ENCODE results near the gene DAB2.

Gene DAB2

GRCh38 chr5:39424736-39425637 lies at the start of gene DAB2:
Gene DAB2, minus strand, starts transcription at chr5:39424980. Its CDS starts 30,660 bp downstream, at chr5:39394320.
- DNase-seq (ENCODE audit: low spot score) = peak; percentile 91

- no peak for DNase-seq (ENCODE audit: low spot score)
These were observed 48.5 kb upstream of the DAB2 start for GRCh38 chr5:39473156-39473775.

DNA sequence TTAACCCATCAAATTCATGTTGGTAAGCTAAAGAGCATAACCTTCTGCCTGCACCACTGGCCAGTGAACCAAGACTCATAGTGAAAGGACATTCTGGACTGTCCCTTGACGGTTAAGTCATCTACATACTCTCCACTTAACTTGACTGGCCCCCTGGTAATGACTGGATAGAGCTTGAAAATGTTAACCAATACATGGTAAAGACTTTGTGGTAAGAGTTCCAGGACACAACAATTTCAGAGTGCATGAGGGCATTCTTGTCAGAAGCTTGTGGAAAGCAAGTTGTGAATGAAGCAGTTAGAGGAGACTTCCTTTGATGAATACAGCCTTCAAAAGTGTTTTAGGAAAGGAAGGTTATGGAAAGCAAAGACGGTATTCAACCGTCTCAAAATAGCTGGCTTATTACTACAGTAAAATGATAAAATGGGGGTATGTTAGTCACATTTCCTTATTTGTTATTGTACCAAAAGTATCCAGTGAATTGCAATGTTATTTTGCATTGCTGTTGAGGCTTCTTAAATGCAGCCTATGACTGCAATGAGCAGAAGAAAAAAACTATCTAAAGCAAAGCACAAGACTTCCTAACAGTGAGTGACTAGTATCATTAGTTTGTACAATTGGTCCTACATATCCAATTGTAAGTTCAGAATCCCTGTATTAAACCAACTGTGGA lies 47.2 kb upstream of the DAB2 start:
- DNase-seq (ENCODE audit: low spot score) = no peak

GRCh38 chr5:39470811-39471210 lies 46.0 kb upstream of the DAB2 start:
- DNase-seq (ENCODE audit: low spot score) = no peak

DNA sequence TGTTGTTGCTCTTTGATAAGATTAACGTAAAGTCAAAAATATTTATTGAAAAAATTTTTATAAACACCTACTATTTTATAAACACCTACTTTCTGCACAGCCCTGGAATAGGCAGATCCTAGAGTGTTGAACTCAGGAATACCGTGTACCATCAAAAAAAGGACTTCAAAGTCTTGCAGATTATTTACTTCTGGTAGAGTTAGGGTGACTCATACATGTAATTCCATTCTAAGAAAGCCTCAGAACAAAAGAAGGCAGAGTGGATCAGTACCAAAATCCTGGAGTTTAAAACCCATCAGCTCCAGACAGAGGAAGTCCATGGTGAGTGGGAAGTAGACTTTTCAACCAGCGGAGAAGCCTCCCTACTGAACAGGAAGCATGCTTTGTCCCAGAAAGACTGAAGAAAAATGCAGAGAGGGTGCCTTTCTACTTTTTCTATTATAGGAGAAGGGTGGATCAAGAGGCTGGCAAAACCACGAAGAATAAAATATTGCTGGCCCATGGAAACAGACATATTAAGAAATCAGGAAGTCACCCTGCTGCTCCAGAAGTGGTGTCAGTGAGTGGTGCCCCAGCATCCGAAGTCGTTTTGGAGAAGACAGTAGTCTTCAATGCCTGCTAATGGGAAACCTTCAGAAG lies 45.1 kb upstream of the DAB2 start:
- no peak for DNase-seq (ENCODE audit: low spot score)

GRCh38 chr5:39469176-39469575 lies 44.4 kb upstream of the DAB2 start:
- no peak for DNase-seq (ENCODE audit: low spot score)

GRCh38 chr5:39466846-39467245 lies 42.1 kb upstream of the DAB2 start:
- no peak for DNase-seq (ENCODE audit: low spot score)

DNA sequence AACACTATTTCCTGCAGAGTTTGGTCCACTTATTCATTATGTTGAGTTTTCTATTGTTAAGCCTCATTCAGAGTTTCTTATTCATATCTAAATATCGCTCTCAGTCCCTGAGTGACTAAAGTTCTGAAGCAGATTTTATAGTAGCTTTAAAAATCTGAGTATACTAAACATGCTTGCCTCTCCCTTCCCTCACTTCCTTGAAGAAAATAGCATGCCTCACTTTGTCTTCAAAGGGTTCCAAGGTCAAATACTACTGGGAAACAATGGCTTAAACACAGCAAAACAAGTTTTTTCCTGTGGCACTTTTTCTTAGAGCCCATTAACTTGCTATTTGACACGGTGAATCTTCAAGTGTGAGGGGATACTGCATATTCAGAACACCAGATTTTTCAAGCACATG lies 41.1 kb upstream of the DAB2 start:
- DNase-seq (ENCODE audit: low spot score) = no peak

DNA sequence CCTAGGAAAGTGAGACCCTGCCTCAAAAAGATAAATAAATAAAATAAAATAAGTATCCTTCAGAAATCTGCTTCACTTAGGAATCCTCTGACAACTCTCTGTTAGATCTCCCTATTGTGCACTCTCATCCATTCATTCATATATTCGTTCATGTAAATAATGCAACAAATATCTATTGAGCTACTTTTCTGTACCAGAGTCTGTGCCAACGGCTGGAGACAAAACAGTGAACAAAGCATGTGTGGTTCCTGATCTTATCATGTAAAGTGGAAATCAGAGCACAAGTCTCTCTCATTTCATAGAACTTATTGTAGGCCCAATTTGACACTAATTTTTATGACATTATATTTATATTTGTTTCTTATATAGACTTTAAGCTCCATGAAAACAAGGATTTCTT lies 40.3 kb upstream of the DAB2 start:
- no peak for DNase-seq (ENCODE audit: low spot score)

DNA sequence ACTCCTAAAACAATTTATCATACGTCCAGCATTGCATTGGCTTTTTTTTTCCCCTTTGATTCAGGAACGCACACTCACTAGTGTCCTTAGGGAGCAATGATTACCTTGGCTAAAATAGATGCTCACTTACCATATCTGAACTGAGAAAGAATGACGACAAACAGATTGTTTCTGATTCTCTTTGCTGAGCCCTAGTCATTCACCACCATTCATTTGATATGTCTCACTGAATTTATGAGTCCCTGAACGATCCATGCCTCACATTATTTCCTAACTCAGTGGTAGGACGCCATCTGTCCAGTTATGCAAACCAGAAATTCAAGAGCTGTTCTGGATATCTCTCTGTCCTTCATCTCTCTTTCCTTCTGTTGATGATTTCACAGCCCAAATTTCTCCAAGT lies 39.3 kb upstream of the DAB2 start:
- no peak for DNase-seq (ENCODE audit: low spot score)

DNA sequence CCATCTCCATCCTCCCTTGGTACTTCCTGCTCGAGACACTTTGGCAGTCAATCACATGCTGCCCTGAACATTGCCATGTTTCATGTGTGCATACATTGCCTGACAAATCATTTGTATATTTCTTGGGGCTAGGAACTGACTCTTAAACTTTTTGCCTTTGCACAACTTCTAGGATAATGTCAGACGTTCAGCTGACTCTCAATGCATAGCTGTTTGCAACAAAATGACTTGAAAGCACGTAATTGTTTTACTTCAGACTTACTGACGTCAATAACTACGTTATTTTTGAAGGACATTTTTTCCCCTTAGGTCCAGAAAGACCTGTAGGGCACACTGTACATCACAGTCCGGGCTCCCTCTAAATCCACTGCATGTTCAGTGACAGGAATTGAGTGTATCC lies 37.4 kb upstream of the DAB2 start:
- no peak for DNase-seq (ENCODE audit: low spot score)

DNA sequence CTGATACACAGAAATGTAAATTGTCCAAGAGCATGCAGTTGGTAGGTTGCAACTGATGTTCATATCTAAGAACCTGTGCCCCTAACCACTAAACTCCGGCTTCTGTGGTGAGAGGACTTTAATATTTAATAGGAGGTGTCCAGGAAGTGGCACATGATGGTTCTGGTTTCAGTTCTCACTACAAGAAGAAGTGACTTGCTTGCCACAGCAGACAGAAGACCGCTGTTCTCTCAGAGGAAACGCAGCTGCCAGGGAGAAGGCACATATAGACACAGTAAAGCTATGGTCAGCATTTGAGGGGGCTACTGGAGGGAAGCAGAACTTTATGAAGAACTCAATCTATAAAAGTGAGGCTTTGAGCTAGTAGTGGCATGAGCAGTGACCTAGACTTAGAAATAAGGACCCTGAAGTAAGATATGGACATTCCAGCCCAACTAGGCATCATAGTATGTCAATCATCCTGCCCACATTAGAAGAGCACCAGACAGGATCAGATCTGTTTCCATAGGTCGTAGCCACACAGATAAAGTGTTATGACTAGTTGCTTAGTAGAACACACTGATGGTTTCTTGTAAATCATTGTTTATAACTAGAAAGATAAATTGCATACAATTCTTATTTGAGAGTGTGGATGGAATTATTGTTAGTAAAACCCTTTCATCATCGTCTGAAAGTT lies 36.4 kb upstream of the DAB2 start:
- no peak for DNase-seq (ENCODE audit: low spot score)

DNA sequence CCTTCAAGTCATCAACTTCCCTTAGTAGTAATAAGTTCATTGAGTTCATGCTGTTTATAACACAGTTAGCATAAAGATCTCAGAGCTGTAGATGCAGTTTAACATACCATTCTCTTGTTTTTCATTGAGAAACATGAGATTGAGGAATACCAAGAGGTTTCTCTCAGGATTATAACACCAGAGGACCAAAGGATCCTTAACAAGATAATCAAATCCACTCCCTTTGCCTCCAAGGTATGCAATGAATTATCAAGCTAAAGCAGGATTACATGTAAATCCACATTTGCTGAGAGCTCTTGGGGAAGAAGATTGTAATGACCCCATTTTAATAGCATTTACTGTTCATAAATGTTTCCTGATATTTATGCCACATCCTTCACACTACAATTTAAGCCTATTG lies 35.1 kb upstream of the DAB2 start:
- DNase-seq (ENCODE audit: low spot score) = no peak

GRCh38 chr5:39459071-39459470 lies 34.3 kb upstream of the DAB2 start:
- DNase-seq (ENCODE audit: low spot score) = no peak

- no peak for DNase-seq (ENCODE audit: low spot score)
These were observed 30.9 kb upstream of the DAB2 start for GRCh38 chr5:39455645-39456044.

DNA sequence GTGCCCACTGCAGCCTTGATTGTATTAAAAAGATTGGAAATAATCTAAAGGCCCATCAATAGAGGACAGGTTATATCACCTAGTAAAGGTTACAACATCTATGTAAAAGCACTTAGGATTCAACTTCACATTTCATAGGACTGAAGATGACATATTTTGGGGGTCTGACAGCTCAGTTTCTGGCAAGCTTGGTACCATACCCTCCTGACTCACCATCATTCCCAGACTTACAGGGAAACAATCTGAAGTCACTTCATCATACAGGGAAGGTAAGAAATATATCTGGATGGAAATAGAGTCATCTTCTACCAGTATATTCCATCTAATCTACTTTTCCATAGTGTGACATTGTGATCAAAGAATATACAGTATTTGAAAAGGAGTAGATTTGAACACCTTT lies 28.8 kb upstream of the DAB2 start:
- no peak for DNase-seq (ENCODE audit: low spot score)

DNA sequence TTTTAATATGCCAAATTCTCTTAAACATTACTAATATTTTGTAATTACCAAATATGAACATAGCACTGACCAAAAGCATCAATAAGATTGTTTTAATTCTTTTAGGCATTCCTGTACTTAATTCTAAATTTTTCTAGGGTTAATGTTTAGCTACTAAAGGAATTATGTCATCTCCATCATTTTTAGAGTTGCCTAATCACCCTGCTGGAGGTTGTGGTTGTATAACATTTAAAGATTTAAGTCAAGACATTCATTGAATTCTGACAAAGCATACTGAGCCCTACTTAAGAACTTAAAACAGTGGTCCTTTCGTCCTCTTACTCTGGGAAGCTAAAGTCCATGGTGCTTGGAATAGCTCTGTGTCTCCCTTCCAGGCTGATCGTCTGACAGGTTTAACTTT lies 28.1 kb upstream of the DAB2 start:
- DNase-seq (ENCODE audit: low spot score) = no peak

GRCh38 chr5:39451276-39451941 lies 26.6 kb upstream of the DAB2 start:
- no peak for DNase-seq (ENCODE audit: low spot score)

GRCh38 chr5:39450487-39450886 lies 25.7 kb upstream of the DAB2 start:
- DNase-seq (ENCODE audit: low spot score) = no peak

- no peak for DNase-seq (ENCODE audit: low spot score)
These were observed 24.8 kb upstream of the DAB2 start for GRCh38 chr5:39449591-39449990.

GRCh38 chr5:39448506-39449128 lies 23.8 kb upstream of the DAB2 start:
- DNase-seq (ENCODE audit: low spot score) = no peak
